Liver (tissue), 9 donors: ENCODE measurements around the gene ITGAE. TPM values are rescaled to one million over a fixed set of nuclear protein-coding genes. Genes with fewer than 3 reads are reported as not detected.

ENCODE experiments used
- DNase-seq: peaks from one replicate; pipeline ENCODE4 v3.0.0-alpha.2; 2017; ENCODE audit warnings: low spot score
- H3K27ac ChIP-seq, 2 donors: one replicate each; pipeline ENCODE4 v1.7.0; 2013; ENCODE audit warnings: inconsistent platforms in 2 of 2, low read length in 2 of 2, control low read depth in 1 of 2, low read depth in 1 of 2, mild to moderate bottlenecking in 1 of 2
- H3K27me3 ChIP-seq, 4 donors: one replicate each; pipeline versions ENCODE4 v1.6.1 to v1.7.0; 2013; ENCODE audit warnings: low read length in 3 of 4, inconsistent platforms in 1 of 4, mild to moderate bottlenecking in 1 of 4, moderate library complexity in 1 of 4; ENCODE audit not compliant: control insufficient read depth in 4 of 4, insufficient read depth in 4 of 4
- H3K36me3 ChIP-seq, 4 donors: one replicate each; pipeline versions ENCODE4 v1.6.1 to v1.7.0; 2013; ENCODE audit warnings: low read length in 3 of 4, mild to moderate bottlenecking in 3 of 4, low read depth in 1 of 4, moderate library complexity in 1 of 4; ENCODE audit not compliant: control insufficient read depth in 4 of 4, insufficient read depth in 3 of 4
- H3K4me1 ChIP-seq, 4 donors: one replicate each; pipeline versions ENCODE4 v1.6.1 to v1.7.0; 2013; ENCODE audit warnings: low read length in 3 of 4, mild to moderate bottlenecking in 3 of 4, moderate library complexity in 1 of 4; ENCODE audit not compliant: control insufficient read depth in 4 of 4, insufficient read depth in 4 of 4
- H3K4me3 ChIP-seq, 3 donors: one replicate each; pipeline versions ENCODE4 v1.6.1 to v1.7.0; 2013; ENCODE audit warnings: low read length in 3 of 3, control low read depth in 1 of 3, low read depth in 1 of 3, mild to moderate bottlenecking in 1 of 3
- H3K9ac ChIP-seq, 2 donors: one replicate each; pipeline ENCODE4 v1.7.0; 2013; ENCODE audit warnings: low read length in 2 of 2, mild to moderate bottlenecking in 2 of 2, moderate library complexity in 2 of 2, control low read depth in 1 of 2, low read depth in 1 of 2
- H3K9me3 ChIP-seq, 4 donors: one replicate each; pipeline versions ENCODE4 v1.6.1 to v1.7.0; 2013; ENCODE audit warnings: low read length in 3 of 4; ENCODE audit not compliant: control insufficient read depth in 4 of 4
- EGR1 ChIP-seq, 2 donors: IDR thresholded peaks; 2 replicates each; pipeline ENCODE4 v1.6.1; 2016 to 2018; ENCODE audit warnings: antibody characterized with exemption in 2 of 2, low read depth in 2 of 2
- FOXA1 ChIP-seq: IDR thresholded peaks from 2 replicates; pipeline ENCODE4 v1.6.1; 2016; ENCODE audit warnings: antibody characterized with exemption
- FOXA2 ChIP-seq: IDR thresholded peaks from 2 replicates; pipeline ENCODE4 v1.6.1; 2016; ENCODE audit warnings: antibody characterized with exemption
- GABPA ChIP-seq, 2 donors: IDR thresholded peaks in 1 of 2; conservative IDR thresholded peaks in 1 of 2; 2 replicates each; pipeline ENCODE4 v1.6.1; 2016; ENCODE audit warnings: antibody characterized with exemption in 2 of 2, mild to moderate bottlenecking in 1 of 2, moderate library complexity in 1 of 2
- HNF4A ChIP-seq, 2 donors: conservative IDR thresholded peaks; 2 replicates each; pipeline ENCODE4 v1.6.1; 2016; ENCODE audit warnings: antibody characterized with exemption in 2 of 2, mild to moderate bottlenecking in 2 of 2
- HNF4G ChIP-seq: IDR thresholded peaks from 2 replicates; pipeline ENCODE4 v1.6.1; 2016; ENCODE audit warnings: antibody characterized with exemption
- JUND ChIP-seq, 2 donors: IDR thresholded peaks; 2 replicates each; pipeline ENCODE4 v1.6.1; 2016; ENCODE audit warnings: antibody characterized with exemption in 2 of 2
- NR2F2 ChIP-seq: IDR thresholded peaks from 2 replicates; pipeline ENCODE4 v1.6.1; 2016; ENCODE audit warnings: antibody characterized with exemption
- RAD21 ChIP-seq, 2 donors: IDR thresholded peaks; 2 replicates each; pipeline ENCODE4 v1.6.1; 2016; ENCODE audit warnings: antibody characterized with exemption in 2 of 2, mild to moderate bottlenecking in 2 of 2
- RXRA ChIP-seq, 2 donors: IDR thresholded peaks; 2 replicates each; pipeline ENCODE4 v1.6.1; 2017 to 2018; ENCODE audit warnings: antibody characterized with exemption in 2 of 2, mild to moderate bottlenecking in 1 of 2
- SP1 ChIP-seq: IDR thresholded peaks from 2 replicates; pipeline ENCODE4 v1.6.1; 2018; ENCODE audit warnings: antibody characterized with exemption, mild to moderate bottlenecking
- TAF1 ChIP-seq: conservative IDR thresholded peaks from 2 replicates; pipeline ENCODE4 v1.6.1; 2016; ENCODE audit warnings: antibody characterized with exemption, mild to moderate bottlenecking
- YY1 ChIP-seq: IDR thresholded peaks from 2 replicates; pipeline ENCODE4 v1.6.1; 2016; ENCODE audit warnings: antibody characterized with exemption, mild to moderate bottlenecking
- WGBS: extraction: QIAGEN DNeasy Blood & Tissue Kit; methylation state at CpG from one replicate; pipeline ENCODE4 v1.1.7; 2013; 5-methylcytosine and 5-hydroxymethylcytosine counted together
- polyA plus RNA-seq, 2 donors: library from polyadenylated mRNA; stranded (reverse) in 1 of 2; unstranded in 1 of 2; fragments of 200-250 nt in 1 of 2; fragments of >200 nt in 1 of 2; fragmentation: Nextera tagmentation in 1 of 2; extraction: Ambion mirVana in 1 of 2; gene quantifications; one replicate each; pipeline versions ENCODE4 v1.2.1 to v1.2.3, GENCODE V29; 2013 to 2015
- total RNA-seq, 2 donors: library from RNA; depleted of rRNA; stranded (reverse); fragments of >200 nt; gene quantifications; one replicate each; pipeline ENCODE4 v1.2.3, GENCODE V29; 2014
- TF ChIP-seq, protein P1 (sequence below): fragments of 150-350 bp; IDR thresholded peaks from 2 replicates; pipeline ENCODE4 v1.5.1; 2017; ENCODE audit warnings: improper control_type of control experiment, low read depth, low read length; ENCODE audit not compliant: missing input control
- TF ChIP-seq, protein P2 (sequence below): IDR thresholded peaks from 2 replicates; pipeline ENCODE4 v1.6.1; 2016; ENCODE audit warnings: antibody characterized with exemption
- TF ChIP-seq, protein P3 (sequence below): IDR thresholded peaks from 2 replicates; pipeline ENCODE4 v1.6.1; 2016; ENCODE audit warnings: antibody characterized with exemption
- TF ChIP-seq, protein P4 (sequence below): IDR thresholded peaks from 2 replicates; pipeline ENCODE4 v1.6.1; 2016; ENCODE audit warnings: antibody characterized with exemption
- TF ChIP-seq, protein P5 (sequence below): IDR thresholded peaks from 2 replicates; pipeline ENCODE4 v1.6.1; 2016; ENCODE audit warnings: antibody characterized with exemption, mild to moderate bottlenecking
- donor health status: healthy.
- donor health status: healthy.
- donor health status: healthy.
- donor health status: healthy.
- donor health status: healthy.

The ITGAE gene
- total and polyA plus RNA-seq, 4 donors: 6.5 to 17.7 (median 12.1) TPM

DNA sequence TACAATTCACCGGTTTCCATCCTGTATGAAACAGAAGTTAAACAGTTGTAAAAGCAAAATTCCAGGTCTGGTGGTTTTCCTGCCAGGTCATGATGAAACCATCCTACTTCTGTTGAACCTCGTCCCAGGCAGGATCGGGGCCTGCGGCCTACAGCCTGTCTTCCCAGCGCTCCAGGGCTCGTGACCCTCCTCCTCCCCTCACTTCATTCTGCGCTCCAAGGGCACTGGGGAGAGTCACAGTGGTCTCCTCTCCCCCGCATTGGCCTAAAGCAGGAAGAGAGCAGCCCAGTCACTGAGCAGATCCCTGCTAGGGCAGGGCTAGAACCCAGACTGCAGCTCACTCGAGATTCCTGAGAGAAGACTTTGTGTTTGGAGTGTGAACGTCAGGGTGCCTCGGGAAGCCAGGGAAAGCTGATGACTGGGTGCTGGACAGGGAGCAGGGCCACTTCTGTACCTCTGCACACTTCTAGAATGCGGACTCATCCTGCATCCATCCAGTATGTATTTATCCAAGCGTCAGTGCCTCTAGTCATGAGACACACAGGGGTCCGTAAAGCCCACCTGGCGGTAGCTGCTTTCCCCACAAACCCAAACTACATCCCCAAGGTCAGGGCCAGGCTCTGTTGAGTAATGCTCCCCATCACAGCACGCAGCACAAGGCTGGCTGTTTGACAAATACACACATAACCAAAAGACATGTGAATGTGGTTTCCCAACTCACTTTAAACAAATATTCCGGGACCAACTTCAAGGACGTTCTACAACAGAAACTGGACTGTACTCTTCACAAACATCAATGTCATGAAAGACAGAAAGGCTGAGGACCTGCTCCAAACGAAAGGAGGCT is 1.7 kb upstream of the ITGAE start:
- no peak overlapping the region for H3K4me3 ChIP-seq
- peak overlapping the region; percentile 91 to 94 for H3K27ac ChIP-seq
- 37% methylated on average over 19 of the region's 19 CpGs for WGBS
- TF ChIP-seq, protein P1, sequence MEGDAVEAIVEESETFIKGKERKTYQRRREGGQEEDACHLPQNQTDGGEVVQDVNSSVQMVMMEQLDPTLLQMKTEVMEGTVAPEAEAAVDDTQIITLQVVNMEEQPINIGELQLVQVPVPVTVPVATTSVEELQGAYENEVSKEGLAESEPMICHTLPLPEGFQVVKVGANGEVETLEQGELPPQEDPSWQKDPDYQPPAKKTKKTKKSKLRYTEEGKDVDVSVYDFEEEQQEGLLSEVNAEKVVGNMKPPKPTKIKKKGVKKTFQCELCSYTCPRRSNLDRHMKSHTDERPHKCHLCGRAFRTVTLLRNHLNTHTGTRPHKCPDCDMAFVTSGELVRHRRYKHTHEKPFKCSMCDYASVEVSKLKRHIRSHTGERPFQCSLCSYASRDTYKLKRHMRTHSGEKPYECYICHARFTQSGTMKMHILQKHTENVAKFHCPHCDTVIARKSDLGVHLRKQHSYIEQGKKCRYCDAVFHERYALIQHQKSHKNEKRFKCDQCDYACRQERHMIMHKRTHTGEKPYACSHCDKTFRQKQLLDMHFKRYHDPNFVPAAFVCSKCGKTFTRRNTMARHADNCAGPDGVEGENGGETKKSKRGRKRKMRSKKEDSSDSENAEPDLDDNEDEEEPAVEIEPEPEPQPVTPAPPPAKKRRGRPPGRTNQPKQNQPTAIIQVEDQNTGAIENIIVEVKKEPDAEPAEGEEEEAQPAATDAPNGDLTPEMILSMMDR: no peak
- TF ChIP-seq GABPA (IDR thresholded peaks at IDR 0.05 in 1 of 2, conservative IDR thresholded peaks at IDR 0.05 in 1 of 2) (no peak), JUND (IDR thresholded peaks at IDR 0.05) (peak; percentile 68 to 82), YY1 (peak; percentile 84), RXRA (IDR thresholded peaks at IDR 0.05) (peak; percentile 80 to 91), TAF1 (no peak), HNF4A (conservative IDR thresholded peaks at IDR 0.05) (peak; percentile 89 to 91), NR2F2 (peak; percentile 52), RAD21 (IDR thresholded peaks at IDR 0.05) (peak in 1 of 2 donors; percentile 29), FOXA2 (peak; percentile 73), HNF4G (peak; percentile 68), FOXA1 (peak; percentile 72), SP1 (peak; percentile 94), EGR1 (IDR thresholded peaks at IDR 0.05; ENCODE audit: low read depth in 2 of 2) (no peak)
- TF ChIP-seq, protein P2, sequence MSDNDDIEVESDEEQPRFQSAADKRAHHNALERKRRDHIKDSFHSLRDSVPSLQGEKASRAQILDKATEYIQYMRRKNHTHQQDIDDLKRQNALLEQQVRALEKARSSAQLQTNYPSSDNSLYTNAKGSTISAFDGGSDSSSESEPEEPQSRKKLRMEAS: peak; percentile 83
- TF ChIP-seq, protein P3, sequence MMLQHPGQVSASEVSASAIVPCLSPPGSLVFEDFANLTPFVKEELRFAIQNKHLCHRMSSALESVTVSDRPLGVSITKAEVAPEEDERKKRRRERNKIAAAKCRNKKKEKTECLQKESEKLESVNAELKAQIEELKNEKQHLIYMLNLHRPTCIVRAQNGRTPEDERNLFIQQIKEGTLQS: peak; percentile 77
- TF ChIP-seq, protein P4, sequence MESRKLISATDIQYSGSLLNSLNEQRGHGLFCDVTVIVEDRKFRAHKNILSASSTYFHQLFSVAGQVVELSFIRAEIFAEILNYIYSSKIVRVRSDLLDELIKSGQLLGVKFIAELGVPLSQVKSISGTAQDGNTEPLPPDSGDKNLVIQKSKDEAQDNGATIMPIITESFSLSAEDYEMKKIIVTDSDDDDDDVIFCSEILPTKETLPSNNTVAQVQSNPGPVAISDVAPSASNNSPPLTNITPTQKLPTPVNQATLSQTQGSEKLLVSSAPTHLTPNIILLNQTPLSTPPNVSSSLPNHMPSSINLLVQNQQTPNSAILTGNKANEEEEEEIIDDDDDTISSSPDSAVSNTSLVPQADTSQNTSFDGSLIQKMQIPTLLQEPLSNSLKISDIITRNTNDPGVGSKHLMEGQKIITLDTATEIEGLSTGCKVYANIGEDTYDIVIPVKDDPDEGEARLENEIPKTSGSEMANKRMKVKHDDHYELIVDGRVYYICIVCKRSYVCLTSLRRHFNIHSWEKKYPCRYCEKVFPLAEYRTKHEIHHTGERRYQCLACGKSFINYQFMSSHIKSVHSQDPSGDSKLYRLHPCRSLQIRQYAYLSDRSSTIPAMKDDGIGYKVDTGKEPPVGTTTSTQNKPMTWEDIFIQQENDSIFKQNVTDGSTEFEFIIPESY: peak; percentile 80
- TF ChIP-seq, protein P5, sequence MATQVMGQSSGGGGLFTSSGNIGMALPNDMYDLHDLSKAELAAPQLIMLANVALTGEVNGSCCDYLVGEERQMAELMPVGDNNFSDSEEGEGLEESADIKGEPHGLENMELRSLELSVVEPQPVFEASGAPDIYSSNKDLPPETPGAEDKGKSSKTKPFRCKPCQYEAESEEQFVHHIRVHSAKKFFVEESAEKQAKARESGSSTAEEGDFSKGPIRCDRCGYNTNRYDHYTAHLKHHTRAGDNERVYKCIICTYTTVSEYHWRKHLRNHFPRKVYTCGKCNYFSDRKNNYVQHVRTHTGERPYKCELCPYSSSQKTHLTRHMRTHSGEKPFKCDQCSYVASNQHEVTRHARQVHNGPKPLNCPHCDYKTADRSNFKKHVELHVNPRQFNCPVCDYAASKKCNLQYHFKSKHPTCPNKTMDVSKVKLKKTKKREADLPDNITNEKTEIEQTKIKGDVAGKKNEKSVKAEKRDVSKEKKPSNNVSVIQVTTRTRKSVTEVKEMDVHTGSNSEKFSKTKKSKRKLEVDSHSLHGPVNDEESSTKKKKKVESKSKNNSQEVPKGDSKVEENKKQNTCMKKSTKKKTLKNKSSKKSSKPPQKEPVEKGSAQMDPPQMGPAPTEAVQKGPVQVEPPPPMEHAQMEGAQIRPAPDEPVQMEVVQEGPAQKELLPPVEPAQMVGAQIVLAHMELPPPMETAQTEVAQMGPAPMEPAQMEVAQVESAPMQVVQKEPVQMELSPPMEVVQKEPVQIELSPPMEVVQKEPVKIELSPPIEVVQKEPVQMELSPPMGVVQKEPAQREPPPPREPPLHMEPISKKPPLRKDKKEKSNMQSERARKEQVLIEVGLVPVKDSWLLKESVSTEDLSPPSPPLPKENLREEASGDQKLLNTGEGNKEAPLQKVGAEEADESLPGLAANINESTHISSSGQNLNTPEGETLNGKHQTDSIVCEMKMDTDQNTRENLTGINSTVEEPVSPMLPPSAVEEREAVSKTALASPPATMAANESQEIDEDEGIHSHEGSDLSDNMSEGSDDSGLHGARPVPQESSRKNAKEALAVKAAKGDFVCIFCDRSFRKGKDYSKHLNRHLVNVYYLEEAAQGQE: peak; percentile 74
- H3K9me3 ChIP-seq: no peaks in the 10 kb centered on the region
- no peaks in the 10 kb centered on the region for H3K27me3 ChIP-seq
- peaks cover 24 to 66% (median 40%) of the 10 kb centered on the region in 4 donors for H3K4me1 ChIP-seq
- H3K36me3 ChIP-seq: peaks cover 0 to 7% (median 0%) of the 10 kb centered on the region in 4 donors
- H3K9ac ChIP-seq: peak overlapping the region in 1 of 2 donors; percentile 83
- DNase-seq: peak; percentile 47
